GM19438 (cell line): ENCODE data around the gene OR2T10.
"Not testable (repeated sequence)": the region's sequence is repeated elsewhere in the genome, so short reads cannot be mapped to it uniquely, and the experiment has no call there.

Experiments
- ATAC-seq: cut with Tn5 transposase; IDR thresholded peaks from one replicate; pipeline ENCODE4 v1.9.1; 2021; ENCODE audit warnings: low read depth; ENCODE audit not compliant: unreplicated experiment

The OR2T10 gene, protein sequence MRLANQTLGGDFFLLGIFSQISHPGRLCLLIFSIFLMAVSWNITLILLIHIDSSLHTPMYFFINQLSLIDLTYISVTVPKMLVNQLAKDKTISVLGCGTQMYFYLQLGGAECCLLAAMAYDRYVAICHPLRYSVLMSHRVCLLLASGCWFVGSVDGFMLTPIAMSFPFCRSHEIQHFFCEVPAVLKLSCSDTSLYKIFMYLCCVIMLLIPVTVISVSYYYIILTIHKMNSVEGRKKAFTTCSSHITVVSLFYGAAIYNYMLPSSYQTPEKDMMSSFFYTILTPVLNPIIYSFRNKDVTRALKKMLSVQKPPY

DNA sequence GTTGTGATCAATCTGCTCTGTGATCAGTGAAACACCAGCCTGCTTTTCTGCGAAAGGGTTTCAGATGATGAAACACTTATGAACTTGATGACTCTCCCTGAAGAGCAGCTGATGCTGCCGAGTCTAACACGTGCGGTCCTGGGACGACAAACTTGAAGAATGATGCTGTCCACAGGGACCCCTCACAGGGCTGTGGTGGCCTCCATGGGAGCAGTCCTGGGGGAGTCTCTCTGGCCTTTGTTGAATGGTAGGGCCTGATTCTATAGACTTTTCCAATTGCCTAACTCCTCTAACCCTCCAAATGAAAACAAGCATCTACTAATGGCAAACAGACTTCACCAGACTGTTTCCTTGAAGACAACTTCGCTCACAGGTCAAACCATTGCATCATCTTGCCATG is at the start of gene OR2T10:
OR2T10 (minus strand) TSS at position 112 of the 400 bp plus-strand sequence. CDS start 3,932 bp downstream, outside the sequence.
- ATAC-seq, result no peak

DNA sequence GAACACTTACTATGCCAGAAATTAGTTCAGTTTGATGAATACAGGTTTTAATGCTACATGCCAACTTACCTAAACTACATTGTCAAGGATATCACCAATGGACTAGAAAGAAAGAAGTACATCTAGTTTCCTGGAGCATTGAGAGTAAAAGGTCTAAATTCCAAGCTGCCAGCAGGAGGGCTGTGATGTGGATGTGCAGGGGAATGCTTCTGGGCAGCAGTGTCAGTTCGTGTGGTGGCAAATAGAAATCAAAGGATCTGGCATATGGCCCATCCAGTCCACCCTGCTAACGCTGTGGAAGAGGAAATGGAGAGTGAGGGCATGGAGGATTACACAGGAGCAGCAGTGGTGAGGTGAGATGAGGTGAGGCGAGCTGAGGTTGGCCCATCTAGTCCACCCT is 47.7 kb upstream of the OR2T10 start, which contains the start of gene OR2T35:
OR2T35 (minus strand) TSS at position 101 of the 400 bp plus-strand sequence. CDS start 6,020 bp downstream, outside the sequence.
- not testable (repeated sequence) for ATAC-seq

DNA sequence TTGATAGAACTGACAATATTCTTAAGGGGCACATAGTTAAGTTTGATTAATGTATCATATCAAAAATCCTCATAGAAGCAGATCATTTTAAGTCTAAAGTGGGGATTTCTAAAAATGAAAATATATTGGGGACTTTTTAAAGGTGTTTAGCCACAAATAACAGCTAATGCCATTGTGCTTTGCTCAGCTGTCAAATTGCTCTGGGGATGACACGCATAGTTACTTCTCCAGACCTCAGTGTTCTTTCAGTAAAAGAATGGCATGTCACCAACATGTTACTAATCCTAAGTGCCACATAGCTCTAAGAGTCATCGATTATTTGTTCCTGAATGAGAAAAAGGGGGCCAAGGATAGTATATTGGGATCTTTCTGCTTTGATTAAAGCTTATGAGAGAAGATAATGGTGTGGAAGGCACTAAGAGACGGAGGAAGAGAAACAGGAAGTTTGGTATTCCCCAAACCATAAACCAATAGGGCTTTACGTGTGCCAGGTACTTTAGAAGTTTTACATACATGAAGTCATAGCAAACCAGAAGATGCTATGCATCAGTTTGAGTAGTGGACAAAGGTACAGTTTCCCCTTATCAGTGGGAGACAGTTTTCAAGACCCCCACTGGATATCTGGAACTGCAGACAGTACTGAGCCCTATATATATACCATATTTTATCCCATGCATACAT is 45.6 kb upstream of the OR2T10 start:
- ATAC-seq, result peak; percentile 50

DNA sequence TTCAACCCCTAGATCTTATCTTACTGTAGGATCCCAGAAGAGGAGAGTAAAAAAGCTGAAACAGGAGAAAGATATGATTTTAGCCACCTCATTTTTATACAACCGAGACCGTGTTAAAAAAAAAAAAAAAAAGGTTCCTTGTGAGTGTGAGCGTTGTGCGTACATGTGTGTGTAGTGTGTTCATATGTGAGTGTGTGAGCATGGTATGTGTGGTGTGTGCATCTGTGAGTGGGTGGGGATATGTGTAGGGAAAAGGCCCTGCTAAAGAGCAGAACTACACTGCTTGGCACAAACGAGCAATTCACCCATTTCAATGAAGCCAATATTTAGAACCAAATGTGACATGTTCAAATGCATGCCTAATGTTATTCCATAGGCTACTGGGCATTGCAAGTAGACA is 44.1 kb upstream of the OR2T10 start:
- ATAC-seq, result peak; percentile 10

DNA sequence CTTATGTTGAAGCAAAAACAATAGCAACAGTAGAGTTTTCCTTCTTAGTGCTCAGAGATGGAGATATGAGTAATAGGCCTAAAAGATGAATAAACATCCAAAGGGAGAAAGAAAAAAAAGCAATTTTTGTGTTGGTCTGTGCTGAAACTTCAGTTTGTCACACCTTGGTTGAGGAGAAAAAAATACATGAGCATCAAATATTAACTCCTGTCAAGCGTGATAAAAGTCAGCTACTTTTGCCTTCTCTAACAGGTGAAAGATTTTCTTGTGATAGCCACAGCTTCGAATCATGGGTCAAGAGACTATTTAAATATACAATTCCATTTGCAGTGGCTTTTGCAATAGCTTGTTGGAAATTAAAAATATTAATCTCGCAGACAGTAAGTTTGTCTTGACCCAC is 43.4 kb upstream of the OR2T10 start:
- peak; percentile 33 for ATAC-seq

DNA sequence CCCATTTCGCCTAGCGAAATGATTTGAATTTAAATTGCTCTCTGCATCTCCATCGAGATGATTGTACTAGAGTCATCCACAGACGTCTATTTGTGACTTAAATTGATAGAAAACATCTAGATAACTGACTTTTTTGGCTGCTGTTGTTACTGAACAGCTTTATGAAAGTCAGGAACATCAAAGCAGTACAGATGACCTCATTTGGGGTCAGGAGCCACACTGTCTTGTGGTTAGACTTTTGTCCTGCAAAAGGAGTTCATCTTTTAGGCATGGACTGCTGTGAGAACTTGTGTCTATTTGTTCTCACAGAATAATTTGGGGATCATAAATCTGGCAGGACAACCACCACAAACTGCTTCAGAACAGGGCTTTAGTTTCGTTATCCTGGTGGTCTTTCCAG is 42.2 kb upstream of the OR2T10 start:
- not testable (repeated sequence) for ATAC-seq

DNA sequence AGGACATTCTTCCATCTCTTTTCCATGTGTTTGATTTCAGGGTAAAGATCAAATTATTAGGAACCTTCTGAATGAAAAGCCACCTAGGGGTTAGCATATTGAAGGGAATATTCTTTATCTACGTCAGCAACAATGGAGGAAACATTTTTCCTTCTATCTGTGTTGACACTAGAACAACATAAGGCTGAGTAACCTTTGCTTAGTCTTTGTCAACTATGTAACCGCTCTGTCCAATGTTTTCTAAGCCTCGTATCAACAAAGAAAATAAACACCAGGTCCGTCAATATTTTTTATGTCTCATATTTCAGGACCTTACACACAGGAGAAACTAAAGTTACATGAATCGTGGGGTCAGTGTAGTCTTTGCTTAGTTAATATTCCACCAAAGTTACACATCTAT is 39.1 kb upstream of the OR2T10 start:
- not testable (repeated sequence) for ATAC-seq

DNA sequence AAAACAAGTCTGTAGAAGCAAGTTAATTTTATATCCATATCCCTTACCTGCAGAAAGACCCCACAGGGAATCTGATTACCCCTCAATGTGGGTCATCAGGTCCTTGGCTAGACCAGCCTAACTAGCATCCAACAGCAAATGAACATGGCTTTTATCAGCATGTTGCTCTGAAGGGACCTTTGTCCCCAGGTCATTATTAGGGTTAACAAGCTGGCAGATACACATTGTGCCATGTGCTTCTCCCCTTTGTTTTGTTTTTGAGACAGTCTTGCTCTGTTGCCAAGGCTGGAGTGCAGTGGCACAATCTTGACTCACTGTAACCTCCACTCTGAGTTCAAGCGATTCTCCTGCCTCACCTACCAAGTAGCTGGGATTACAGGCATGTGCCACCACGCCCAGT is 37.5 kb upstream of the OR2T10 start, which contains the start of gene OR2T11:
OR2T11 (minus strand) TSS at position 101 of the 400 bp plus-strand sequence. CDS start 7,963 bp downstream, outside the sequence.
- not testable (repeated sequence) for ATAC-seq

DNA sequence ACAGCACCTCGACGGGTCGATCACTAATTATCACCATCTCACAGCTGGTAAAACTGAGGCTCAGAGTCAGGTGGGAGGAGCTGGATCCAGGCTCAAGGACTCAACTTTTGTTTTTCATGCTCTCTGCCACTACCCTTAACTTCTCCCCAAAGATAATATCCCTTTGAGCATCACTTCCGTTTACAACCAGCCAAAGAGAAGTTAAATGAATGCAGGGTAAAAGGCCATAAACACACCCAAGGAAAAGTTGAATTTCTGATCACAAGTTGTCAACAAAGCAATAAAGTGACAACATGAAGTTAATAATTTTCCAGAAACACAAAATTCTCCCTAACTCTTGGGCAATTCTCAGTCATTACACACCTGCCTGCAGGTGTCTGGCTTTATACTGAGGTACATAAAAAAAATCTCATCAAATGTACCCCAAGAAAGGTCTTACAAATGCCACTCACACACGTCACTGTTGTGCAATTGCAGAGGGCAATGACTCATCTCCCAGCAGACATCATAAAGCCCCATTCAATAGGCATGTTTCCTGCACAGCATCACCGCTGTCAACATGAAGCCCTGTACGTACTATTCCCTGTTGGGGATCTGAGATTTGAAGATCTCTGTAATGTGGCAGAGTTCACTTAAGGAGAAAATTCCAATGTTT is 34.0 kb upstream of the OR2T10 start:
- no peak for ATAC-seq

DNA sequence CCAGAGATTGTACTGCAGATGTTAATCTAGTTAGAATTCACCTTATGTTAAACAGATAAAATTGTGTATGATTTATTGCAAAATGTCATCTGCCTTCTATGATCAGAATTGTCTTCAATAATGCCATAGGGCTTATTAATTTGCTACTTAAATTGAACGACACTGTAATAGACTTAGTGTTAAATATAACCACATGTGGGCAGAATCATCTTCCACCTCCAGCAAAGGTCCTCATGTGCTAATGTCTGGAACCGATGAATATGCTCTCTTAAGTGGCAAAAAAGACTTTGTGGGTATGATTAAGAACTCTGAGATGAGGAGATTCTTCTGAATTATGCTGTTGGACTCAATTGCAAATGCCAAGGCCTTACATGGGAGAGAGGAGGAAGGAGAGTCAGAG is 33.1 kb upstream of the OR2T10 start:
- ATAC-seq, result no peak

DNA sequence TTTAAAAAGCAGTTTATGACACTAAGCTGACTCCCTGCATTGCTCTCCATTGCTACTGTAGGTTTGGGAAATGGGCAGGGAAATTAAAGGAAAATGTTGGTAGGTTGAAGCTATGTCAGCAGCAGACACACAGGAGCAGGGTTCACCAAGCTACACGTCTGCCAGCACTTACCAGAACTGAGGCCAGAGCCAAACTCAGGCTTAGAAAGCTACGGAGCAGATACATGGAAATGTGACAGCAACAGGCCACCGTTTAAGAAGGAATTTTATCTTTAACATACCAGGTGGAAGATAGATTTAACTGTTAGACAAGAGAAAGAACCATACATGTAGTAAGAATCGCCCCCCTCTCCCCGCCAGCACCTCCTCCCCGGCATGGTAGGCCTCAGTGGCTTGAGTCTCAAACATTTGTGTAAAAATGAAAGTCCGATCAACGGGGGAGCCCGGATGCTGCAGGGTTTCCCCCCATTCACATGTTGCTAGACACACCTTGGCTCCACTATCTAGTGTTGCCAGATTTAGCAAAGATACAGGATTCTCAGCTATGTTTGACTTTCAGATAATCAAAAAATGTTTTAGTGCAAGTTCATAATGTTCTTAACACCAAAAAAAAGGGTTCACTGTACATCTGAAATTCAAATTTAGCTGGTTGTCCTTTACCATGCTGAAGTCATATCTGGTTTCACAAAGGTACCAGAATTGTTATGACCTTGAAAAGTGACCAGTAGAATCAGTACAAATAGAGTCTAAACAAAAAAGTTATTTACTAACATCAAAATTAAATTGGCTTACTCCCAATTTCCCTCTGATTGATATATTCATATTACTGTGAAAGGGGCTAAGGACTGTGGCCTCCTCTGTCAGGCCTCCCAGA is 30.7 kb upstream of the OR2T10 start:
- peak; percentile 94 for ATAC-seq

DNA sequence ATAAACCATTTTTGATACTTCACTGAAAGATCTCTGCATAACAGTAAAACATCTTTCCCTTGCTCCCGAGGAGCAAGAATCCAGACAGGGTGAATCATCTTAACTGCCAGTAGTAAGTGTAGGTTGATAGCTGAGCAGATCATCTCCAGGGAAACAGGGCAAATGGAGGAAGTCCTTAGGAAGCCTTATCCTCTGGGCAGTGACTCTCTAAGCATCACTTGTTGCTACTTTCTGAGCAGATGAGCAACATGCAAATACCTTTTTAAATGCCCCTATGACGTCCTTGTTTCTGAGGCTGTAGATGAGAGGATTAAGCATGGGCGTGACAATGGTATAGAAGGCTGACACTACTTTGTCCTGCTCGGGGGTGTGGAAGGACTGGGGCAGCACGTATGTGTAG is 28.5 kb upstream of the OR2T10 start:
- no peak for ATAC-seq

DNA sequence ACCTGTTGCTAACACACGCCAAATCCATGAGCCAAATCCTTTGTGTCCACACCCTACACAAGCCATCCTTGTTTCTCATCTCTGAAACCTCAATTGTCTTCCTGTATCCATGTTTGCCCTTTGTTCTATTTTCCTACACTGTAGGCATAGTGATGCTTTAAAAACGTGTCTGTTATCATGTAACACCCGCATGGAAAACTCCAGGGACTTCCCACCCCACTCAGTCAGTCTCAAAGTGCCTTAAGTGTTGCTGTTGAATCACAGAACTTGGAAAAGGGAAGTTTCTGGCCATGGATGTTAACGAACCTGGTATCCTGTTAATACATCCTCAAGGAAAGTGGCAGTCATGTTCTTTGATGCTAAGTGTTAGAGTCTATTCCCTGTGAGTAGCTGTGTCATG is 27.7 kb upstream of the OR2T10 start:
- no peak for ATAC-seq

DNA sequence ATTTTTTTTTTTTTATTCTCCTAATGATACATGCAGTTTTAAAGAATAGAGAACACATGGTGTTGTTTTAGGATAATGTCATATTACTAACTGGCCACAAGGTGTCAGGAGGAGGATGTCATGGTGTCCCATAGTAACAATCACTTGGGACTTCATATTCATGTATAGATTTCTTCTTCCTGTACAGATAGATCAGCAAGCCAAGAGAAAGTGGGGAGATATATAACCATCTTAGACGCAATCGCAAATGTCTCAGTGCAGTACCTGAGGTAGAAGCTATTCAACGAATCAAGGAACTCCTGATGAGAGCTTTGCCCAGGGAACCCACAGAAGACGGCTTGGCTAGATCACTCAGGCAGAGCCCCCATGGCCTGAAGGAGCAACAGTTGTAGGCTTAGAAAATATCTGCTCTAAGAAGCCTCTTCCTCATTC is 25.1 kb upstream of the OR2T10 start:
- peak; percentile 91 for ATAC-seq

DNA sequence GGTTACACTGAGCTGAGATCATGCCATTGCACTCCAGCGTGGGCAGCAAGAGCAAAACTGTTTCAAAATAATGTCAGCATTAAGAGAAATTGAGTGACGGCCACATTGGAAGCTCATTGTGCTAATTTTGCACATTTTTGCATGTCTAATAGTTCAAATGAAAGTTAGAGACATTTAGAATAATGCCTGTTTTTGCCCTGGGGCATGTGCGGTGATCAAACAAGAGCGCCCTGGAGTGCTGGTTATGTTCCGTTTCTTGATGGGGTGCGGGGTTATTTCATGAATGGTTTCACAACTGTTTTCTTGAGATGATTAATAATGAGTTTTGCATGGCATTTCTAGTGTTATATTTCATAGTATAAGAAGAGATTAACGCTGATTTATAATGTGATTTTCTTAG is 24.3 kb upstream of the OR2T10 start:
- no peak for ATAC-seq

DNA sequence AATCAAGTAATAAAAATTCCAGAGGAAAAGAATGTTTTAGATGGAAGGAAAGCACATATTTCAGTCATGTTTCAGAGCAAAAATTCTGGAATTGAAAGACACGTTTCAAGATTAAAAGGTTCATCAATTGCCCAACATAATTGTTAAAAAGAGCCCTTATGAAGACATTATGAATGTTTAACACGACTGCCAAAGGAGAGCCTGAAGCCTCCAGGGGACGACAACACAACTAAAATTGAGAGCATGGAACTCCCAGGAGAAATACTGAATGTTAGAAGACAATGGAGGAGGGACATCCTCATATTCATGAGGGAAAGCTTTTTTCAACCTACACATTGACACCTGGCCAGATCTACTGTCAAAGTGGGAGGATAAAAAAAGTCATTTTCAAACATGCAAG is 21.4 kb upstream of the OR2T10 start:
- ATAC-seq, result no peak

DNA sequence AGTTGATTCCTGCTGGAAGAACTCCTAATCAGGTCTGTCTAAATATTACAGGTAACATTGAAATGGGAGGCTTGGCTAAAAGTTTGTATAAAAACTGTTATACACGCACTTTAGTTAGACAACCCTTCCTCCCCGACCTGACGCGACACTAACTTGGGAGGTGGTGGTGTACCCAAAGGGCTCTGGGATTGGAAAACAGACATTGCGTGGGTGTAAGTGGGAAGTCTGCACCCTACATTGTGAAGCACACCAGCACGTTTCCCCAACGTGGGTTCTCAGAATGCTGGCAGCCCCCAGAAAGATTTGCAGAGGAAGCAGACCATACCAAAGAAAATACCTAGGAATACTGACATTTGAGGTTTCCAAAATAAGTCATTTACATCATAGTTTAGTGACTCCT is 20.6 kb upstream of the OR2T10 start:
- ATAC-seq, result no peak

DNA sequence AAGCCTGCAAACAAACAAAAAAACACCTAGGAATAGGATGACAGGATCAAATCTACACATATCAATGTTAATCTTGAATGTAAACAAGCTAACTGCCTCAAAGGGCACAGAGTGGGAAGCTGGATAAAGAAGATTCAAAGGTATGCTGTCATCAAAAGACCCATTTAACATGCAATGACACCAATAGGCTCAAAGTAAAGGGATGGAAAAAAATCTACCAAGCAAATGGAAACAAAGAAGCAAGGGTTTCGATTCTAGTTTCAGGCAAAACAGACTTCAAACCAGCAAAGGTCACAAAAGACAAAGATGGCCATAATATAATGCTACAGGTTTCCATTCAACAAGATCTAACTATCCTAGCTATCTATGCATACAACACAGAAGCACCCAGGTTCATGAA is 16.2 kb upstream of the OR2T10 start:
- ATAC-seq, result no peak

DNA sequence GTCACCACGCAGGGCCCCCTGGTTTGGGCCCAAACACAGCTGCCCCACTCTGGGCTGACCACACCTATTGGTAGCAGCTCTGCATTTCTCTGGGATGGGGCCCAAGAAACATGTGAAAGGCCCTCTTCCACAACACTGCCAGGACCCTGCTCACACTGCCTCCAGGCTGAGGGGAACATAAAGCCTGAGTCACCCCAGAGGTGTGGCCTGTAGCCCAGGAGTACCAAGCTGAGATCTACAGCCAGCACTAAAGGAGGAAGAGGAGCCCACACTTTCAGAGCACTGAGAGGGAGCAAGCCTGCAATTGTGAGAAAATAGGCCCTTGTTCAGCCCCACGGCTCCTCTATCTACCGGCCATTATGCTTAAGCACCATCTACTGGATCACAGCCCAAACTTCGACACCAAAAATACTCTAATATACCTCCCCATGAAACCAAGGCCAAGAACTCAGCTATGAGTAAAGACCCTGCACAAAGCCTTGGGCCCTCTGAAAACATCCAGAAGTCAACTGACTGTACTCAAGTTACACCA is 14.4 kb upstream of the OR2T10 start:
- no peak for ATAC-seq

DNA sequence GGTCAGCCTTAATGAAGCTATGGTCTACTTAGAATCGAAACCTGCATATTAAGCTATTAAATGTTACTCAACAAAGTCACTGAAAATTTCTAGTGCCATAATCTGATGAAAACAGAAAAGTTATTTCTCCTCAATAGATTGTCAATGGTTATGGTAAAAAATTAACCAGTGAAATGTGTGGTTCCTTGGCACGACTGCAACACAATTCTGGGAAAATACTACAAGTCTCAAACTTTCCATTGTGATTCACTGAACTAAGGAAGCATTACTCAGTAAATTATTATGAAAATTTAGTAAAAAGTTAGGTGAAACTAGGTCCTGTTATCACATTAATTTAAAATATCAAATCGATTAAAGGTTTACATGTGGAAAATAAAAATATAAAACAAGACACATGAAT is 12.8 kb upstream of the OR2T10 start:
- ATAC-seq, result no peak
